Tibial nerve (tissue), 4 donors: ENCODE measurements around the gene SUN2. TPM values are rescaled to one million over a fixed set of nuclear protein-coding genes. Genes with fewer than 3 reads are reported as not detected.
A peak's percentile ranks its signal among the peaks of the same experiment; 100 is the strongest.

Experiments
- DNase-seq, 2 donors: peaks; one replicate each; pipeline ENCODE4 v3.0.0-alpha.2; 2019; ENCODE audit warnings: low spot score in 2 of 2
- H3K27ac ChIP-seq, 4 donors: fragments of 200-600 bp; sonication (generic) in 3 of 4; one replicate each; pipeline ENCODE4 v1.5.1; 2017 to 2019; ENCODE audit warnings: mild to moderate bottlenecking in 1 of 4
- H3K27me3 ChIP-seq, 2 donors: fragments of 200-600 bp; sonication (generic) in 1 of 2; one replicate each; pipeline versions ENCODE4 v1.5.1 to v1.6.0; 2017 to 2019
- H3K36me3 ChIP-seq, 3 donors: fragments of 200-600 bp; sonication (generic); one replicate each; pipeline ENCODE4 v1.5.1; 2018 to 2019
- H3K4me1 ChIP-seq, 4 donors: fragments of 200-600 bp; sonication (generic) in 3 of 4; one replicate each; pipeline ENCODE4 v1.5.1; 2017 to 2019
- H3K4me3 ChIP-seq, 4 donors: fragments of 200-600 bp; sonication (generic) in 3 of 4; one replicate each; pipeline ENCODE4 v1.5.1; 2017 to 2019; ENCODE audit warnings: mild to moderate bottlenecking in 1 of 4, moderate library complexity in 1 of 4
- H3K9me3 ChIP-seq, 4 donors: fragments of 200-600 bp; sonication (generic) in 3 of 4; one replicate each; pipeline ENCODE4 v1.5.1; 2017 to 2019
- CTCF ChIP-seq, 5 experiments: fragments of 200-600 bp in 3 of 5; fragments of 450-650 bp in 2 of 5; sonication (generic) in 3 of 5; IDR thresholded peaks; one replicate each; pipeline ENCODE4 v1.5.1; 2016 to 2019; ENCODE audit warnings: antibody characterized with exemption in 5 of 5, mild to moderate bottlenecking in 3 of 5, moderate library complexity in 2 of 5
- EP300 ChIP-seq, 2 donors: sonication (generic); formaldehyde crosslinking; IDR thresholded peaks; one replicate each; pipeline ENCODE4 v1.6.1; 2017; ENCODE audit warnings: antibody characterized with exemption in 2 of 2, mild to moderate bottlenecking in 1 of 2
- POLR2A ChIP-seq, 2 donors: fragments of 450-650 bp; IDR thresholded peaks; one replicate each; pipeline ENCODE4 v1.6.1; 2017; ENCODE audit warnings: antibody characterized with exemption in 2 of 2, mild to moderate bottlenecking in 2 of 2, moderate library complexity in 2 of 2
- WGBS, 2 donors: methylation state at CpG; one replicate each; pipeline ENCODE4 v1.1.5; 2018; 5-methylcytosine and 5-hydroxymethylcytosine counted together
- total RNA-seq, 4 donors: library from RNA; depleted of rRNA; stranded (reverse); fragments of >200 nt; gene quantifications; one replicate each; pipeline ENCODE4 v1.1.0, GENCODE V29; 2016

The SUN2 gene
- total RNA-seq, 4 donors from 2014 or later = 640 to 1,234 (median 846) TPM

GRCh38 chr22:38699784-38700183 lies 56.0 kb downstream of the SUN2 start:
- 3 to 12% methylated on average over 6 of the region's 6 CpGs for WGBS, 2 donors
- Histone ChIP-seq H3K4me1 (peaks cover 0 to 62% (median 43%) of the 10 kb centered on the region in 4 donors), H3K9me3 (no peaks in the 10 kb centered on the region), H3K27ac (peak overlapping the region; percentile 90 to 99 (median 99)), H3K4me3 (peak overlapping the region; percentile 58 to 94 (median 88)), H3K27me3 (no peaks in the 10 kb centered on the region), H3K36me3 (peaks cover 0 to 16% (median 0%) of the 10 kb centered on the region in 3 donors)
- no peak for DNase-seq
- no peak for TF ChIP-seq EP300 (IDR thresholded peaks at IDR 0.05)
- TF ChIP-seq POLR2A (IDR thresholded peaks at IDR 0.05) = peak in 1 of 2 donors; percentile 11

DNA sequence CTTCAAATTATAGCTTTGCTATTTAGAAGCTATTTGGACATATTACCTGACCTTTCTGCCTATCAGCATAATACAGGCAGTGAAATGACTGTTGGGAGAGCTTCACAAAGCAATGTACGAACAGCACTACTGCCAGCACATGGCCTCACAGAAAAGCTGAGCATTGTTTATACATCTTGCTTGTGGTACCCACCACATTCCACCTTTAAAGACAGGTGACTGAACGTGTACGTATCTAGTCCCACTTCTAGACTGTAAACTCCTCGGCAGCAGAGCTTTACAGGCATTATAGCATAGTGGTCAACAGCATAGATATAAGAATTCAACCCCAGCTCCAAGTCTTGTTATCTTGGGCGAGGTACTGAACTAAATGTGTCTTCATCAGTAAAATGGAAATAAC lies 56.7 kb downstream of the SUN2 start:
- H3K27me3 ChIP-seq = no peaks in the 10 kb centered on the region
- DNase-seq = no peak
- H3K27ac ChIP-seq = peak overlapping the region; percentile 90 to 99 (median 99)
- H3K9me3 ChIP-seq = no peaks in the 10 kb centered on the region
- no peak for TF ChIP-seq POLR2A (IDR thresholded peaks at IDR 0.05)
- TF ChIP-seq CTCF (IDR thresholded peaks at IDR 0.05) = no peak
- no peak for TF ChIP-seq EP300 (IDR thresholded peaks at IDR 0.05)
- peaks cover 0 to 23% (median 0%) of the 10 kb centered on the region in 3 donors for H3K36me3 ChIP-seq
- H3K4me3 ChIP-seq = peak overlapping the region; percentile 58 to 94 (median 88)
- H3K4me1 ChIP-seq = peaks cover 0 to 60% (median 39%) of the 10 kb centered on the region in 4 donors
- WGBS, 2 donors = 42 to 44% methylated on average over 5 of the region's 5 CpGs

DNA sequence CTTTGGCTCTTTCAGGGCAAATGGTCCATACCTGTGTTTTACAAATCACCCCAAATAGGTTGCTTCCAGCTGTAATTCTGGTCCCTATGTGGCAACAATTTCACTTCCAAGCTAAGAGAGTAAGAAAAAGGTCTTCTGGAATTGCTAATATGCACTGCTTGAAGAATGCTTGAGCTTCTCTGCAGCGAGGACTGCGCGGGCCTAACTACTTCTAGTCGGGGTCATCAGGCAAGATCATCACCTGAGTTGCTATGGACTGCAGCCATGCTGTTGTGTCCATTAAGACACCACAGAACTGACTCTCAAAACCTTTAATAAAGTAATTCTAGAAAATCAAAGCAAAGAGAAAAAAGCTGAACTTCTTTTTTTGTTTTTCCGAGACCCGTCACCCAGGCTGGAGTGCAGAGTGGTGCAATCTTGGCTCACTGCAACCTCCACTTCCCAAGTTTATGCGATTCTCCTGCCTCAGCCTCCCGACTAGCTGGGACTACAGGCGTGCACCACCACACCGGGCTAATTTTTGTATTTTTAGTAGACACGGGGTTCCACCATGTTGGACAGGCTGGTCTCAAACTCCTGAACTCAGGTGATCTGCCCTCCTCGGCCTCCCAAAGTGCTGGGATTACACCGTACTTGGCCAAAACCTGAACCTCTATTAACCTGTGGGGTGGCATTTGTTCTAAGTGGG lies 57.2 kb downstream of the SUN2 start:
- no peak for TF ChIP-seq CTCF (IDR thresholded peaks at IDR 0.05)
- no peak for TF ChIP-seq EP300 (IDR thresholded peaks at IDR 0.05)
- no peak for TF ChIP-seq POLR2A (IDR thresholded peaks at IDR 0.05)
- Histone ChIP-seq H3K27ac (peak overlapping the region; percentile 9 to 99 (median 94)), H3K27me3 (no peaks in the 10 kb centered on the region), H3K36me3 (peaks cover 0 to 24% (median 0%) of the 10 kb centered on the region in 3 donors), H3K4me3 (peak overlapping the region in 2 of 4 donors; percentile 58 to 92), H3K4me1 (peaks cover 0 to 65% (median 39%) of the 10 kb centered on the region in 4 donors), H3K9me3 (no peaks in the 10 kb centered on the region)
- no peak for DNase-seq
- WGBS, 2 donors = 89 to 91% methylated on average over 13 of the region's 13 CpGs

DNA sequence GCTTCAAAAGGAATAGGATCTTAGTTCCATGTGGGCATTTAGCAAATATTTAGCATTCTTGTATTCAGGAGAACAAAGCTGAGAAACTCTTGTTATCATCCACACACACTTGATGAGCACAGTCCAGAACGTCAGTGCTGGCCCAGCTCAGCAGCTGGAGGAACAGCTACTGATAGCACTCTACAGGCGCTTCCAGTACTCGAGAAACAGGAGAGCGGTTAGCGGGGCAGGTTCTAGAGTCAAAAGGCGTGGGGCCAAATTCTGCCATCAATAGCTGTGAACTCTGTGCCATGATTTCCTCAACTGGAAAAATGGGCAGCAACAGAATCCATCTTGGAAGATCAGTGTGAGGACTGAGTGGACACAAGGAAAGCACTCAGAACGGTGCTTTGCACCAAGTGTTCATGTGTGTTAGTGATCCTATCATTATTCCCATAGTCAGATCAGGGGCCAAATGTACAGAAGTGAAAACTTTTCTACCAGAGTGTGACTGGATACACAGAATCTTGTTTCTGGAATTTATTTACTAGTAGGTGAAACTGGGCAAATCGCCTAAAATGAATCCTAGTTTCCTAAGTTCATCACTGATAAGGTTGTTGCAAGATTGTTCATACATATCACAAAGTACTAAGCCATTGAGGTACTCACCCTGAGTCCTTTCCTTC lies 58.2 kb downstream of the SUN2 start:
- Histone ChIP-seq H3K27ac (peak overlapping the region in 3 of 4 donors; percentile 9 to 99 (median 90)), H3K4me3 (no peak overlapping the region), H3K27me3 (no peaks in the 10 kb centered on the region), H3K4me1 (peaks cover 0 to 71% (median 39%) of the 10 kb centered on the region in 4 donors), H3K9me3 (no peaks in the 10 kb centered on the region), H3K36me3 (peaks cover 0 to 33% (median 0%) of the 10 kb centered on the region in 3 donors)
- WGBS, 2 donors = 61 to 69% methylated on average over 8 of the region's 8 CpGs
- TF ChIP-seq EP300 (IDR thresholded peaks at IDR 0.05) = no peak
- no peak for TF ChIP-seq CTCF (IDR thresholded peaks at IDR 0.05)
- TF ChIP-seq POLR2A (IDR thresholded peaks at IDR 0.05) = no peak
- no peak for DNase-seq

DNA sequence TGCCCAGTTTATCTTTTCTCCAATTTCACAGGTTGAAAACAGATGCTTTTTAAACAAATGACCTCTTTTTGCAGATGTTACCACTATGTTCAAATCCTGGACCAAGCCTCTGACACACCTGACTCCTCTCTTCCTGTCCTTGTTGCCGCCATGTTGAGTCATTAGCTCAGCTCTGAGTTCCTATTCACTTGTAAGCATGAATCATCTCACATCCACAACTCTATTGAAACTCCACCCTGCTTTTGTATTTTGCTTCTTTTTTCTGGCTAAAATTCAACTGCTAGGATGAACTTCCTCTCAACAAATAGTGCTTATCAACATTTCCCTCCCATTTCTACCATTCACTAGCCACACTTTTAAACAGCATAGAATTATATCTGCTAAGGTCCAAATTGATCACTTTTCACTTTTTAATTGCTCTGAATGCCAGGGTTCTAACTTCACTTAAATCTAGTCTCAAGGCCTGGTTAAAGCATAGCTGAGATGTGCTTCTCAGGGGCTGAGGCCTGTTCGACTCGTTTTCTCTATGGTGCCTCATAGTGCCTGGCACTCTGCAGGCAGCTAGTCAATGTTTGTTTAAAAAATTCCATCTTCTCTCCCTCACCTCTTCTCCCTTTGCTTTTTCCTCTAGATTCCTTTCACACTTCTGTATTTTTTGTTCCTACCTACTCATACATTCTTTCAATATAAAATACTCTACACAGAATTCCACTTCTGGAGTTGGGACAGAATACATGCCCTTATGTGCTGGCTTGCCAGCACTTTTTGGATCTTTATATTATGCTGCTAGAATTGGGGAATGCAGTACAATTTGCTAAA lies 59.0 kb downstream of the SUN2 start:
- Histone ChIP-seq H3K9me3 (no peaks in the 10 kb centered on the region), H3K4me1 (peaks cover 0 to 70% (median 39%) of the 10 kb centered on the region in 4 donors), H3K4me3 (no peak overlapping the region), H3K27me3 (no peaks in the 10 kb centered on the region), H3K27ac (peak overlapping the region in 3 of 4 donors; percentile 9 to 99 (median 90)), H3K36me3 (peaks cover 0 to 38% (median 0%) of the 10 kb centered on the region in 3 donors)
- DNase-seq = no peak
- peak in 1 of 2 donors; percentile 56 for TF ChIP-seq EP300 (IDR thresholded peaks at IDR 0.05)
- no peak for TF ChIP-seq POLR2A (IDR thresholded peaks at IDR 0.05)
- TF ChIP-seq CTCF (IDR thresholded peaks at IDR 0.05) = no peak
- WGBS, 2 donors = 33 to 41% methylated on average over 3 of the region's 3 CpGs
